IMR-90 (cell line): ENCODE data around the gene SLC39A8. TPM values are rescaled to one million over a fixed set of nuclear protein-coding genes. Genes with fewer than 3 reads are reported as not detected.

Experiments
- ATAC-seq: fragments of 200-7000 bp; cut with Tn5 transposase; 2 replicates; pipeline ENCODE4 v1.9.1; 2020; ENCODE audit warnings: low read depth, mild to moderate bottlenecking, moderate library complexity
- BruUV-seq: library from RNA; stranded (reverse); fragments of 400-500 nt; replicated peaks from 2 replicates; lab custom pipeline; 2021; lab: Mats Ljungman, UMichigan
- CTCF ChIA-PET: fragments of 300-600 bp; formaldehyde crosslinking; extraction: SDS; loops from one replicate; lab custom pipeline; 2021; ENCODE audit warnings: antibody characterized with exemption; lab: Yijun Ruan, JAX
- POLR2A ChIA-PET: fragments of 300-600 bp; sonication (Branson Sonifier 250); formaldehyde crosslinking; loops from one replicate; lab custom pipeline; 2022; ENCODE audit warnings: antibody characterized with exemption; ENCODE audit not compliant: unreplicated experiment; lab: Charles Lee
- DNase-seq: peaks from one replicate; pipeline ENCODE4 v3.0.0; 2013
- H2AFZ ChIP-seq: replicated peaks from 2 replicates; pipeline ENCODE3; 2013; ENCODE audit warnings: low read length, mild to moderate bottlenecking; ENCODE audit not compliant: poor library complexity
- H2AK5ac ChIP-seq: 2 replicates; pipeline ENCODE4 v1.6.1; 2013; ENCODE audit warnings: low read depth, low read length, inconsistent platforms
- H2AK9ac ChIP-seq: replicated peaks from 2 replicates; pipeline ENCODE3; 2013; ENCODE audit warnings: mild to moderate bottlenecking, low read depth, low read length, moderate library complexity; ENCODE audit not compliant: poor library complexity
- H2BK120ac ChIP-seq: 2 replicates; pipeline ENCODE4 v1.6.1; 2013; ENCODE audit warnings: low read depth, low read length, inconsistent platforms
- H2BK15ac ChIP-seq: 3 replicates; pipeline ENCODE4 v1.6.1; 2013; ENCODE audit warnings: low read depth, low read length, inconsistent platforms
- H2BK20ac ChIP-seq: 2 replicates; pipeline ENCODE4 v1.6.1; 2013; ENCODE audit warnings: low read depth, mild to moderate bottlenecking, inconsistent platforms, low read length, moderate library complexity
- H2BK5ac ChIP-seq: 2 replicates; pipeline ENCODE4 v1.6.1; 2013; ENCODE audit warnings: mild to moderate bottlenecking, low read depth, low read length, inconsistent platforms; ENCODE audit not compliant: poor library complexity, severe bottlenecking
- H3K14ac ChIP-seq: replicated peaks from 2 replicates; pipeline ENCODE4 v1.6.1; 2013; ENCODE audit warnings: low read depth, low read length, inconsistent platforms
- H3K18ac ChIP-seq: 2 replicates; pipeline ENCODE4 v1.6.1; 2013; ENCODE audit warnings: low read depth, low read length, control low read depth
- H3K23ac ChIP-seq: 2 replicates; pipeline ENCODE4 v1.6.1; 2013; ENCODE audit warnings: low read depth, low read length, inconsistent platforms
- H3K27ac ChIP-seq: 2 replicates; pipeline ENCODE4 v1.5.1; 2013; ENCODE audit warnings: mild to moderate bottlenecking, control low read depth, low read length; ENCODE audit not compliant: insufficient read depth
- H3K27me3 ChIP-seq: 2 replicates; pipeline ENCODE4 v1.6.1; 2013; ENCODE audit warnings: low read length; ENCODE audit not compliant: control insufficient read depth, insufficient read depth
- H3K36me3 ChIP-seq: 2 replicates; pipeline ENCODE4 v1.6.1; 2013; ENCODE audit warnings: low read length, mixed read lengths; ENCODE audit not compliant: control insufficient read depth, insufficient read depth
- H3K4ac ChIP-seq: 2 replicates; pipeline ENCODE4 v1.6.1; 2013; ENCODE audit warnings: low read depth, low read length, inconsistent platforms
- H3K4me1 ChIP-seq: 2 replicates; pipeline ENCODE4 v1.6.1; 2013; ENCODE audit warnings: low read length, mixed read lengths; ENCODE audit not compliant: control insufficient read depth, insufficient read depth
- H3K4me2 ChIP-seq: 2 replicates; pipeline ENCODE4 v1.6.1; 2013; ENCODE audit warnings: low read depth, mild to moderate bottlenecking, control low read depth, low read length, moderate library complexity
- H3K4me3 ChIP-seq: 2 replicates; pipeline ENCODE4 v1.5.1; 2013; ENCODE audit warnings: low read depth, mild to moderate bottlenecking, control low read depth, low read length, moderate library complexity; ENCODE audit not compliant: insufficient read depth
- H3K56ac ChIP-seq: 2 replicates; pipeline ENCODE4 v1.6.1; 2013; ENCODE audit warnings: low read length, inconsistent platforms; ENCODE audit not compliant: insufficient read depth; ENCODE audit errors: extremely low read depth
- H3K79me1 ChIP-seq, 2 experiments: 2 replicates each; pipeline ENCODE4 v1.6.1; 2013; ENCODE audit warnings: low read length in 2 of 2, inconsistent platforms in 1 of 2, low read depth in 1 of 2
- H3K9ac ChIP-seq: 2 replicates; pipeline ENCODE4 v1.6.1; 2013; ENCODE audit warnings: low read depth, low read length, control low read depth
- H3K9me1 ChIP-seq: 2 replicates; pipeline ENCODE4 v1.6.1; 2013; ENCODE audit warnings: low read length, inconsistent platforms; ENCODE audit not compliant: insufficient read depth
- H3K9me3 ChIP-seq: 2 replicates; pipeline ENCODE4 v1.6.1; 2013; ENCODE audit warnings: low read length; ENCODE audit not compliant: control insufficient read depth, insufficient read depth
- H4K20me1 ChIP-seq: 2 replicates; pipeline ENCODE4 v1.6.1; 2013; ENCODE audit warnings: low read length, inconsistent platforms; ENCODE audit not compliant: insufficient read depth
- H4K5ac ChIP-seq: 2 replicates; pipeline ENCODE4 v1.6.1; 2013; ENCODE audit warnings: mild to moderate bottlenecking, low read depth, low read length, control low read depth
- H4K8ac ChIP-seq, 2 experiments: 2 replicates each; pipeline ENCODE4 v1.6.1; 2013; ENCODE audit warnings: low read depth in 2 of 2, low read length in 2 of 2, control low read depth in 1 of 2, inconsistent platforms in 1 of 2
- H4K91ac ChIP-seq: 2 replicates; pipeline ENCODE4 v1.6.1; 2013; ENCODE audit warnings: low read depth, low read length, inconsistent platforms; ENCODE audit not compliant: insufficient read depth
- CEBPB ChIP-seq: IDR thresholded peaks from 2 replicates; pipeline ENCODE4 v1.6.1; 2012; ENCODE audit warnings: low read depth, low read length, improper control_type of control experiment
- MXI1 ChIP-seq: IDR thresholded peaks from 2 replicates; pipeline ENCODE4 v1.6.1; 2012; ENCODE audit warnings: low read depth, mild to moderate bottlenecking, low read length, moderate library complexity, borderline replicate concordance
- RFX5 ChIP-seq: IDR thresholded peaks from 2 replicates; pipeline ENCODE4 v1.8.0; 2012; ENCODE audit warnings: low read depth, mild to moderate bottlenecking, low read length, moderate library complexity
- USF2 ChIP-seq: fragments of 150-350 bp; IDR thresholded peaks from 2 replicates; pipeline ENCODE4 v1.6.1; 2017; ENCODE audit warnings: mild to moderate bottlenecking, antibody characterized with exemption, low read length, low read depth
- WGBS, 2 experiments: methylation state at CpG; one replicate each; pipeline versions ENCODE4 v1.1.5 to v1.1.7; 2013; ENCODE audit warnings: missing lambda C conversion rate in 2 of 2; ENCODE audit not compliant: insufficient read length in 1 of 2; ENCODE audit errors: extremely low coverage in 2 of 2; 5-methylcytosine and 5-hydroxymethylcytosine counted together
- dilution Hi-C: fragments of 300-500 bp; cut with HindIII; formaldehyde crosslinking; loops from one replicate; pipeline ENCODE4 v1.14.3; 2018; ENCODE audit warnings: low sequenced_read_pairs; ENCODE audit not compliant: unreplicated experiment
- in situ Hi-C: fragments of 300-500 bp; cut with MboI; formaldehyde crosslinking; loops from 3 replicates; pipeline ENCODE4 v1.14.3; 2019; ENCODE audit warnings: low sequenced_read_pairs, inconsistent platforms, mixed read lengths
- intact Hi-C: fragments of 100-400 bp; cut with micrococcal nuclease; formaldehyde crosslinking; loops from 2 replicates; pipeline ENCODE4 v1.10.0; 2022
- polyA plus RNA-seq, 3 experiments: library from polyadenylated mRNA; depleted of rRNA; stranded (reverse); fragments of >200 nt; gene quantifications; 2 replicates each; pipeline ENCODE4 v1.2.3, GENCODE V29; 2012; ENCODE audit warnings: low replicate concordance in 1 of 3
- total RNA-seq: library from RNA; depleted of rRNA; stranded (reverse); fragments of >200 nt; gene quantifications from 2 replicates; pipeline ENCODE4 v1.2.3, GENCODE V29; 2012

SLC39A8 gene
- total and polyA plus RNA-seq, 2 of the 4 experiments (the other 2 are of a cell fraction): 0.05 to 0.18 TPM

- Histone ChIP-seq H3K9me1 (no peaks in the 10 kb centered on the region), H3K27ac (no peak overlapping the region), H3K56ac (no peak overlapping the region), H2BK15ac (no peak overlapping the region), H3K36me3 (no peaks in the 10 kb centered on the region), H3K4me3 (no peak overlapping the region), H4K20me1 (no peaks in the 10 kb centered on the region), H4K8ac (no peak overlapping the region), H2BK5ac (no peak overlapping the region), H3K23ac (no peak overlapping the region), H2AK5ac (no peak overlapping the region), H4K91ac (no peak overlapping the region), H3K18ac (no peak overlapping the region), H2BK120ac (no peak overlapping the region), H2AK9ac (no peak overlapping the region), H3K9ac (no peak overlapping the region), H3K14ac (no peak overlapping the region), H2AFZ (no peak overlapping the region), H3K4me1 (no peaks in the 10 kb centered on the region), H3K27me3 (no peaks in the 10 kb centered on the region), H3K4ac (no peak overlapping the region), H2BK20ac (no peak overlapping the region), H3K4me2 (no peak overlapping the region), H4K5ac (no peak overlapping the region), H3K79me1 (no peaks in the 10 kb centered on the region), H3K9me3 (no peaks in the 10 kb centered on the region)
- intact Hi-C loops: no loop called here
- dilution Hi-C loops: no loop called here
- POLR2A ChIA-PET: no interaction called here
- no TSS peak for BruUV-seq
- in situ Hi-C loops: no loop called here
- DNase-seq: no peak
- TF ChIP-seq RFX5 (no peak), CEBPB (no peak), USF2 (no peak), MXI1 (no peak)
- CTCF ChIA-PET: interaction anchor here (0.5 to 0.6 kb wide), 2 partner anchors 538 to 1163 kb away, joined by 3 to 5 read pairs; no protein-coding TSS in a partner anchor
- ATAC-seq: no peak
- WGBS, 2 experiments: no CpG with 5 or more reads among the region's 8 CpGs
Observed at GRCh38 chr4:102272318-102272717, 73.0 kb downstream of the SLC39A8 start.
